ENCODE results near the gene GLIPR1L2.

DNA sequence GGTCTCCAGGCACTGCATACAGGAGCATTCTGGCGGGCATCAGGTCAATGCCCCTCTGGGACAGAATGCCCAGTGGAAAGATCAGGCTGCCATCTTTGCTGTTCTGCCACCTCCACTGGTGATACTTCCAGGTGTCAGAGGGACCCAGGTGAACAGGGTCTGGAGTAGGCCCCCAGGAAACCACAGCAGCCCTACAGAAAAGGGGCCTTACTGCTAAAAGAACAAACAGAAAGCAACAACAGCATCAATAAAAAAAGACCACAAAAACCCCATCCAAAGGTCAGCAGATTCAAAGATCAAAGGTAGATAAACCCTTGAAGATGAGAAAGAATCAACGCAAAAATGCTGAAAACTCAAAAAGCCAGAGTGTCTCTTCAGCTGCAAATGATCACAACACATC is 40.5 kb upstream of the GLIPR1L2 start:
- no peak for TF ChIP-seq SNAI2 (CRISPR knock-in tag; IDR thresholded peaks at IDR 0.05)
- no peak for TF ChIP-seq ZFP3 (CRISPR knock-in tag; IDR thresholded peaks at IDR 0.05)
- no peak for TF ChIP-seq RARB (CRISPR knock-in tag; IDR thresholded peaks at IDR 0.05)
- no peak for TF ChIP-seq BACH2 (CRISPR knock-in tag; IDR thresholded peaks at IDR 0.05; ENCODE audit: borderline replicate concordance)
- TF ChIP-seq ARNTL (CRISPR knock-in tag; IDR thresholded peaks at IDR 0.05; ENCODE audit: borderline replicate concordance, low read depth), result no peak
- TF ChIP-seq, protein P1, sequence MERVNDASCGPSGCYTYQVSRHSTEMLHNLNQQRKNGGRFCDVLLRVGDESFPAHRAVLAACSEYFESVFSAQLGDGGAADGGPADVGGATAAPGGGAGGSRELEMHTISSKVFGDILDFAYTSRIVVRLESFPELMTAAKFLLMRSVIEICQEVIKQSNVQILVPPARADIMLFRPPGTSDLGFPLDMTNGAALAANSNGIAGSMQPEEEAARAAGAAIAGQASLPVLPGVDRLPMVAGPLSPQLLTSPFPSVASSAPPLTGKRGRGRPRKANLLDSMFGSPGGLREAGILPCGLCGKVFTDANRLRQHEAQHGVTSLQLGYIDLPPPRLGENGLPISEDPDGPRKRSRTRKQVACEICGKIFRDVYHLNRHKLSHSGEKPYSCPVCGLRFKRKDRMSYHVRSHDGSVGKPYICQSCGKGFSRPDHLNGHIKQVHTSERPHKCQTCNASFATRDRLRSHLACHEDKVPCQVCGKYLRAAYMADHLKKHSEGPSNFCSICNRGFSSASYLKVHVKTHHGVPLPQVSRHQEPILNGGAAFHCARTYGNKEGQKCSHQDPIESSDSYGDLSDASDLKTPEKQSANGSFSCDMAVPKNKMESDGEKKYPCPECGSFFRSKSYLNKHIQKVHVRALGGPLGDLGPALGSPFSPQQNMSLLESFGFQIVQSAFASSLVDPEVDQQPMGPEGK (CRISPR knock-in tag; IDR thresholded peaks at IDR 0.05; ENCODE audit: borderline replicate concordance), result no peak

Measured in SK-N-SH treated with all-trans-retinoic acid at 6 μM for 48 hours (cell line).